Parathyroid adenoma (tissue), 2 donors: Measurements from ENCODE around the gene ZNF786.

ENCODE experiments used
- H2AFZ ChIP-seq: fragments of 300-600 bp; sonication (generic); one replicate; pipeline ENCODE4 v1.7.0; 2017; ENCODE audit warnings: antibody characterized with exemption, mild to moderate bottlenecking
- H3K27ac ChIP-seq: fragments of 300-600 bp; sonication (generic); one replicate; pipeline ENCODE4 v1.7.0; 2017
- H3K27me3 ChIP-seq: fragments of 300-600 bp; sonication (generic); one replicate; pipeline ENCODE4 v1.7.0; 2017; ENCODE audit warnings: low read length; ENCODE audit not compliant: control insufficient read depth, insufficient read depth
- H3K36me3 ChIP-seq: fragments of 300-600 bp; sonication (generic); one replicate; pipeline ENCODE4 v1.7.0; 2017; ENCODE audit warnings: low read length; ENCODE audit not compliant: control insufficient read depth, insufficient read depth
- H3K4me1 ChIP-seq: fragments of 300-600 bp; sonication (generic); one replicate; pipeline ENCODE4 v1.7.0; 2017; ENCODE audit warnings: control low read depth
- H3K4me2 ChIP-seq: fragments of 300-600 bp; sonication (generic); one replicate; pipeline ENCODE4 v1.7.0; 2017; ENCODE audit warnings: low read length
- H3K4me3 ChIP-seq: fragments of 300-600 bp; sonication (generic); one replicate; pipeline ENCODE4 v1.7.0; 2017; ENCODE audit warnings: low read depth, low read length
- H3K79me2 ChIP-seq: fragments of 300-600 bp; sonication (generic); one replicate; pipeline ENCODE4 v1.7.0; 2017; ENCODE audit warnings: control low read depth
- H3K9ac ChIP-seq: fragments of 300-600 bp; sonication (generic); one replicate; pipeline ENCODE4 v1.7.0; 2017; ENCODE audit warnings: mild to moderate bottlenecking
- H3K9me3 ChIP-seq: fragments of 300-600 bp; sonication (generic); one replicate; pipeline ENCODE4 v1.7.0; 2017; ENCODE audit warnings: low read length; ENCODE audit not compliant: control insufficient read depth
- CTCF ChIP-seq: fragments of 300-600 bp; sonication (generic); IDR thresholded peaks from one replicate; pipeline ENCODE4 v1.7.0; 2017; ENCODE audit warnings: antibody characterized with exemption, mild to moderate bottlenecking
- donor health status: primary hyperparathyroidism.

ZNF786 gene

GRCh38 chr7:149053885-149054284 is 36.6 kb downstream of the ZNF786 start:
- Histone ChIP-seq H3K79me2 (no peaks in the 10 kb centered on the region), H3K36me3 (no peaks in the 10 kb centered on the region), H3K9ac (no peak overlapping the region), H3K9me3 (no peaks in the 10 kb centered on the region), H2AFZ (no peak overlapping the region), H3K4me1 (no peaks in the 10 kb centered on the region), H3K27me3 (no peaks in the 10 kb centered on the region), H3K4me3 (no peak overlapping the region), H3K27ac (no peak overlapping the region), H3K4me2 (no peak overlapping the region)
- no peak for TF ChIP-seq CTCF

DNA sequence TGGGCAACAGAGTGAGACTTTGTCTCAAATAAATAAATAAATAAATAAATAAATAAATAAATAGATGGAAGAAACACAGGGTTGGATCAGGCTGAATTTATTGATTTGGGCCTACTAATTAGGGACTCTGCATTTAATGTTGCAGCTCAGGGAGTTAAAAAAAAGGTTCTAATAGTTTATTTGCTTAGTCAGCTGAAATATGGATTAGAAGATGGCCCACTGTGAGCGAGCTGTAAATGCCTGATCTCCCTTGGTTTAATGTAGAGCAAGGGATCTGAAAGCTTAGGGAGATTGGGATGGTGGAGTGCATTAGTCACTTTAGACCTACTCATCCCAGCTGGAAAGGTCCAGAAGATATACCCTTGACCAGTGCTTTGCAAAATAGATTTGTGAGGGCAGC is 37.1 kb downstream of the ZNF786 start:
- no peaks in the 10 kb centered on the region for H3K4me1 ChIP-seq
- H2AFZ ChIP-seq = no peak overlapping the region
- no peaks in the 10 kb centered on the region for H3K27me3 ChIP-seq
- no peak for TF ChIP-seq CTCF
- H3K27ac ChIP-seq = no peak overlapping the region
- H3K4me2 ChIP-seq = no peak overlapping the region
- H3K4me3 ChIP-seq = no peak overlapping the region
- H3K9ac ChIP-seq = no peak overlapping the region
- H3K79me2 ChIP-seq = no peaks in the 10 kb centered on the region
- no peaks in the 10 kb centered on the region for H3K9me3 ChIP-seq
- no peaks in the 10 kb centered on the region for H3K36me3 ChIP-seq

DNA sequence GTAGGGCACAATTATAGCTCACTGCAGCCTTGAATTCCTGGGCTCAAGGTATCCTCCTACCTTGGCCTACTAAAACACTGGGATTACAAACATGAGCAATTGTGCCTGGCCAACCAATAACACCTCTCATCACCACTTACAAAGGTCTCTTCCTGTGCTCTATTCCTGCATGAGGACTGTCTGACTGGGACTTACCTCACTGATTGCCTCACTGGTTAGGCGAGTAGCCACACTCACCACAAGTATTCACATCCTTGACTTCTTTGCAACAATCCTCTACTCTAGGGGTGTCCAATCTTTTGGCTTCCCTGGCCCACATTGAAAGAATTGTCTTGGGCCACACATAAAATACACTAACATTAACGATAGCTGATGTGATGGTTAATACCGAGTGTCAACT is 39.6 kb downstream of the ZNF786 start:
- H3K27ac ChIP-seq = no peak overlapping the region
- H2AFZ ChIP-seq = no peak overlapping the region
- H3K36me3 ChIP-seq = no peaks in the 10 kb centered on the region
- no peak overlapping the region for H3K4me3 ChIP-seq
- TF ChIP-seq CTCF = no peak
- no peaks in the 10 kb centered on the region for H3K9me3 ChIP-seq
- H3K4me2 ChIP-seq = no peak overlapping the region
- H3K79me2 ChIP-seq = no peaks in the 10 kb centered on the region
- no peaks in the 10 kb centered on the region for H3K4me1 ChIP-seq
- H3K9ac ChIP-seq = no peak overlapping the region
- H3K27me3 ChIP-seq = no peaks in the 10 kb centered on the region

- H3K27me3 ChIP-seq = no peaks in the 10 kb centered on the region
- no peak overlapping the region for H3K4me2 ChIP-seq
- H3K4me1 ChIP-seq = no peaks in the 10 kb centered on the region
- H3K36me3 ChIP-seq = no peaks in the 10 kb centered on the region
- H3K9me3 ChIP-seq = no peaks in the 10 kb centered on the region
- H3K27ac ChIP-seq = no peak overlapping the region
- H2AFZ ChIP-seq = no peak overlapping the region
- no peak overlapping the region for H3K4me3 ChIP-seq
- no peaks in the 10 kb centered on the region for H3K79me2 ChIP-seq
- TF ChIP-seq CTCF = no peak
- no peak overlapping the region for H3K9ac ChIP-seq
These were observed 41.7 kb downstream of the ZNF786 start for GRCh38 chr7:149048805-149049204.

DNA sequence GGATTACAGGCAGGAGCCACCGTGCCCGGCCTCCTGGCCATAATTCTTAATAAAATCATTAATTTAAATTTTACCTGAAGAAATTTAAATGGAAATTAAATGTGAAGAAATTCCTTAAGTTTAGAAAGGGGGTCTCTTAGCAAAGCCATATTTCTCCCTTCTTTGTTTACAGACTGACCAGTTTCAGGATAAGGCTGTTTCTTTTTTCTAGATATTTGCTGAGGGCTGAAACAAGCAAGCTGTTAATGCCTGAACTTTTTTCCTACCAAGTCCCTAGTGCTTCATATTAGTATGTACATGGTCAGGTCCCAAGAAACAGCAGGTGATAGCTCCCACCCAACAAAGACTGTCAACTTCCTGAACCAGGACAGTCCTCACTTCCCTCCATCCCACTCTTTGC is 44.1 kb downstream of the ZNF786 start:
- Histone ChIP-seq H3K27me3 (no peaks in the 10 kb centered on the region), H3K4me3 (no peak overlapping the region), H3K27ac (no peak overlapping the region), H2AFZ (no peak overlapping the region), H3K36me3 (no peaks in the 10 kb centered on the region), H3K9me3 (no peaks in the 10 kb centered on the region), H3K79me2 (no peaks in the 10 kb centered on the region), H3K4me1 (no peaks in the 10 kb centered on the region), H3K4me2 (no peak overlapping the region), H3K9ac (no peak overlapping the region)
- TF ChIP-seq CTCF = no peak
